ENCODE data around the gene CD164L2. TPM values are rescaled to one million over a fixed set of nuclear protein-coding genes. Genes with fewer than 3 reads are reported as not detected.

Gene CD164L2
- total and polyA plus RNA-seq, 12 donors: 0.11 to 2.6 (median 0.17) TPM; not detected in 6

DNA sequence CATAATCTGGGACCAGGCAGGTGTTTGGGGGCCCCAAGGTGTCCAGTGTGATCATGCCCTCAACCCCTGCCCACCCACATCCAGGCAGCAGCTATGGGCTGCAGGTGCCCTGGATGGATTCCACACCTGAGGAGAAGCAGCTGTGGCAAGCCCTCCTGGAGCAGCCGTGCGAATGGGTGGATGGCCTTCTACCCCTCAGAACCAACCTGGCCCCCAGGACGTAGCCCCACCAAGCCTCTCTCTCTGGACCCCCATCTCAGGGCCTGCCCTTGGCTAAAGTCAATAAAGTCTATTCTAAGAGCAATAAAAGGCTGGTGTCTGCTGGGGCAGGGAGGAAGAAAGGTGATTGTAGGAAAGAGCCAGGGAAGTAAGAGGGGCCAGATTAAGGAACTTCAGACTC, 29.5 kb downstream of the CD164L2 start:
- DNase-seq: no peak
- intact Hi-C loops (cut with DNase I): loop anchor here in 1 of 2 donors (10.0 kb wide), 1 partner anchor 49 kb away; no protein-coding TSS in a partner anchor
- peaks cover 4% of the 10 kb centered on the region for H3K27me3 ChIP-seq
- H3K36me3 ChIP-seq (replicated peaks in 1 of 2): peaks cover 0 to 46% of the 10 kb centered on the region in 2 donors
- WGBS, 4 donors: 86 to 96% (median 96%) methylated on average over 1 to 3 of the region's 3 CpGs; no CpG with 5 or more reads in 1 of the 4 donors
- H3K9me3 ChIP-seq (replicated peaks in 1 of 3): no peaks in the 10 kb centered on the region
- H3K4me1 ChIP-seq (replicated peaks in 1 of 2): peaks cover 0 to 17% of the 10 kb centered on the region in 2 donors
- H3K27ac ChIP-seq: no peak overlapping the region
- TF ChIP-seq POLR2A (IDR thresholded peaks at IDR 0.05) (no peak), CTCF (IDR thresholded peaks at IDR 0.05) (no peak)
- H3K4me3 ChIP-seq: no peak overlapping the region

- intact Hi-C loops (cut with DNase I): loop anchor here in 1 of 2 donors (10.0 kb wide), 1 partner anchor 48 kb away; no protein-coding TSS in a partner anchor
- TF ChIP-seq CTCF (IDR thresholded peaks at IDR 0.05): no peak
- no peak for TF ChIP-seq POLR2A (IDR thresholded peaks at IDR 0.05)
- H3K36me3 ChIP-seq (replicated peaks in 1 of 2): peaks cover 0 to 42% of the 10 kb centered on the region in 2 donors
Measured at GRCh38 chr1:27353166-27353565, 30.0 kb downstream of the CD164L2 start.

GRCh38 chr1:27351541-27352107, 31.5 kb downstream of the CD164L2 start:
- TF ChIP-seq CTCF (IDR thresholded peaks at IDR 0.05) (no peak), POLR2A (IDR thresholded peaks at IDR 0.05) (no peak)
- Histone ChIP-seq H3K4me1 (replicated peaks in 1 of 2) (peaks cover 0 to 12% of the 10 kb centered on the region in 2 donors), H3K4me3 (no peak overlapping the region), H3K27me3 (peaks cover 4% of the 10 kb centered on the region), H3K36me3 (replicated peaks in 1 of 2) (peaks cover 0 to 28% of the 10 kb centered on the region in 2 donors), H3K9me3 (replicated peaks in 1 of 3) (no peaks in the 10 kb centered on the region), H3K27ac (no peak overlapping the region)
- intact Hi-C loops (cut with DNase I): loop anchor here in 1 of 2 donors (10.0 kb wide), 1 partner anchor 47 kb away; no protein-coding TSS in a partner anchor
- 63 to 83% (median 68%) methylated on average over 3 to 8 of the region's 8 CpGs for WGBS, 4 donors
- no peak for DNase-seq

More at GRCh38 chr1:27353166-27353565, 30.0 kb downstream of the CD164L2 start:
- no peak for DNase-seq
- H3K4me3 ChIP-seq: no peak overlapping the region
- H3K27ac ChIP-seq: no peak overlapping the region
- peaks cover 4% of the 10 kb centered on the region for H3K27me3 ChIP-seq
- H3K9me3 ChIP-seq (replicated peaks in 1 of 3): no peaks in the 10 kb centered on the region
- whole genome bisulfite sequencing, 4 donors: 90 to 97% (median 93%) methylated on average over 6 to 13 of the region's 13 CpGs
- peaks cover 0 to 17% of the 10 kb centered on the region in 2 donors for H3K4me1 ChIP-seq (replicated peaks in 1 of 2)

- Histone ChIP-seq H3K4me1 (replicated peaks in 1 of 2) (peaks cover 0 to 12% of the 10 kb centered on the region in 2 donors), H3K4me3 (no peak overlapping the region), H3K27me3 (peaks cover 4% of the 10 kb centered on the region), H3K36me3 (replicated peaks in 1 of 2) (peaks cover 0 to 21% of the 10 kb centered on the region in 2 donors), H3K27ac (no peak overlapping the region), H3K9me3 (replicated peaks in 1 of 3) (no peaks in the 10 kb centered on the region)
- DNase-seq: peak in 1 of 7 donors; percentile 9
- TF ChIP-seq CTCF (IDR thresholded peaks at IDR 0.05) (no peak), POLR2A (IDR thresholded peaks at IDR 0.05) (no peak)
- intact Hi-C loops (cut with DNase I): loop anchor here in 1 of 2 donors (10.0 kb wide), 1 partner anchor 46 kb away; no protein-coding TSS in a partner anchor
- 42 to 63% (median 50%) methylated on average over 35 to 62 of the region's 62 CpGs for WGBS, 4 donors
Measured at GRCh38 chr1:27350663-27351540, 32.2 kb downstream of the CD164L2 start.

Measured in adrenal gland (tissue), 12 donors.